T-cell (primary cell): ENCODE data around the gene MYO1D. TPM values are rescaled to one million over a fixed set of nuclear protein-coding genes. Genes with fewer than 3 reads are reported as not detected.
A peak's percentile ranks its signal among the peaks of the same experiment; 100 is the strongest.

ENCODE experiments used
- ATAC-seq, 4 experiments: fragments of 200-7000 bp in 3 of 4; fragments of 150-1000 bp in 1 of 4; cut with Tn5 transposase; replicated peaks in 1 of 4; 1 replicate in 3 of 4; 2 replicates in 1 of 4; pipeline ENCODE4 v1.10.0; 2021; ENCODE audit warnings: moderate library complexity in 3 of 4, mild to moderate bottlenecking in 2 of 4, moderate number of reproducible peaks in 1 of 4
- CTCF ChIA-PET, 2 donors: fragments of 300-600 bp; sonication (Branson Sonifier 250); formaldehyde crosslinking; loops; one replicate each; lab custom pipeline; 2022; ENCODE audit warnings: antibody characterized with exemption in 2 of 2; lab: Charles Lee
- POLR2A ChIA-PET, 2 donors: fragments of 300-600 bp; sonication (Branson Sonifier 250); formaldehyde crosslinking; loops; one replicate each; lab custom pipeline; 2022; ENCODE audit warnings: antibody characterized with exemption in 2 of 2; lab: Charles Lee
- DNase-seq, 35 experiments: peaks; one replicate each; pipeline versions ENCODE4 v3.0.0 to v3.0.0-alpha.2; 2013 to 2023
- H3K27ac ChIP-seq: one replicate; pipeline ENCODE4 v1.5.1; 2013; ENCODE audit warnings: low read length
- H3K27me3 ChIP-seq, 2 experiments: replicated peaks in 1 of 2; 1 replicate in 1 of 2; 2 replicates in 1 of 2; pipeline versions ENCODE4 v1.6.1 to v1.7.0; 2013; ENCODE audit warnings: low read length in 1 of 2, mixed read lengths in 1 of 2; ENCODE audit not compliant: control insufficient read depth in 2 of 2, insufficient read depth in 2 of 2; ENCODE audit errors: extremely low read depth in 1 of 2
- H3K36me3 ChIP-seq, 2 donors: 1 replicate in 1 of 2; 2 replicates in 1 of 2; pipeline versions ENCODE4 v1.6.1 to v1.7.0; 2013; ENCODE audit warnings: low read length in 1 of 2; ENCODE audit not compliant: control insufficient read depth in 2 of 2, insufficient read depth in 1 of 2; ENCODE audit errors: extremely low read depth in 1 of 2
- H3K4me1 ChIP-seq, 2 experiments: 1 replicate in 1 of 2; 2 replicates in 1 of 2; pipeline versions ENCODE4 v1.6.1 to v1.7.0; 2013; ENCODE audit warnings: low read length in 2 of 2, mixed read lengths in 1 of 2; ENCODE audit not compliant: insufficient read depth in 2 of 2, control insufficient read depth in 1 of 2; ENCODE audit errors: extremely low read depth in 1 of 2
- H3K4me3 ChIP-seq, 2 donors: 1 replicate in 1 of 2; 2 replicates in 1 of 2; pipeline versions ENCODE4 v1.5.1 to v1.7.0; 2013; ENCODE audit warnings: mild to moderate bottlenecking in 2 of 2, low read length in 1 of 2, moderate library complexity in 1 of 2; ENCODE audit not compliant: control insufficient read depth in 1 of 2; ENCODE audit errors: extremely low read depth in 1 of 2
- H3K9me3 ChIP-seq: 2 replicates; pipeline ENCODE4 v1.7.0; 2013
- H3K27ac Mint-ChIP-seq, 2 donors: one replicate each; pipeline ENCODE4 v1.8.0; 2020 to 2021; ENCODE audit warnings: mild to moderate bottlenecking in 2 of 2, mixed read lengths in 2 of 2
- H3K27me3 Mint-ChIP-seq, 2 donors: one replicate each; pipeline ENCODE4 v1.8.0; 2021 to 2022; ENCODE audit warnings: mixed read lengths in 2 of 2
- H3K36me3 Mint-ChIP-seq: one replicate; pipeline ENCODE4 v1.8.0; 2021; ENCODE audit warnings: mixed read lengths
- H3K4me1 Mint-ChIP-seq, 3 donors: one replicate each; pipeline ENCODE4 v1.8.0; 2020 to 2022; ENCODE audit warnings: mixed read lengths in 3 of 3, mild to moderate bottlenecking in 1 of 3
- H3K4me3 Mint-ChIP-seq, 3 donors: one replicate each; pipeline ENCODE4 v1.8.0; 2020 to 2022; ENCODE audit warnings: mild to moderate bottlenecking in 3 of 3, mixed read lengths in 3 of 3, moderate library complexity in 3 of 3
- H3K9me3 Mint-ChIP-seq, 3 donors: one replicate each; pipeline ENCODE4 v1.8.0; 2020 to 2022; ENCODE audit warnings: mixed read lengths in 3 of 3
- WGBS: methylation state at CpG from one replicate; pipeline ENCODE4 v1.1.5; 2013; ENCODE audit warnings: missing lambda C conversion rate; ENCODE audit not compliant: insufficient coverage; 5-methylcytosine and 5-hydroxymethylcytosine counted together
- total RNA-seq, 35 experiments: library from RNA in 6 of 35; stranded (reverse) in 6 of 35; fragments of 120-200 nt in 1 of 35; gene quantifications; one replicate each; pipeline versions ENCODE4 v1.2.1 to v1.2.4 and lab custom pipeline; 2013 to 2026

The MYO1D gene
- total RNA-seq, 5 donors from 2014 or later (not counting 1 experiment from before 2014, with no cell fraction given) = 8.3 to 11.1 (median 9.5) TPM

- Histone ChIP-seq H3K4me3 (no peak overlapping the region), H3K27me3 (no peaks in the 10 kb centered on the region), H3K27ac (no peak overlapping the region), H3K4me1 (peaks cover 2 to 4% of the 10 kb centered on the region in 2 experiments), H3K36me3 (no peaks in the 10 kb centered on the region), H3K9me3 (no peaks in the 10 kb centered on the region)
- POLR2A ChIA-PET = no interaction called here
- no CpG with 5 or more reads among the region's 6 CpGs for WGBS
- Mint-ChIP-seq H3K9me3 (no peaks in the 10 kb centered on the region), H3K4me3 (no peak overlapping the region), H3K4me1 (peaks cover 4 to 12% (median 11%) of the 10 kb centered on the region in 3 donors), H3K36me3 (peaks cover 10% of the 10 kb centered on the region), H3K27me3 (no peaks in the 10 kb centered on the region), H3K27ac (no peak overlapping the region)
- CTCF ChIA-PET = no interaction called here
- ATAC-seq (no peak), DNase-seq (no peak)
Measured at GRCh38 chr17:32563583-32563982, 313.3 kb downstream of the MYO1D start.

DNA sequence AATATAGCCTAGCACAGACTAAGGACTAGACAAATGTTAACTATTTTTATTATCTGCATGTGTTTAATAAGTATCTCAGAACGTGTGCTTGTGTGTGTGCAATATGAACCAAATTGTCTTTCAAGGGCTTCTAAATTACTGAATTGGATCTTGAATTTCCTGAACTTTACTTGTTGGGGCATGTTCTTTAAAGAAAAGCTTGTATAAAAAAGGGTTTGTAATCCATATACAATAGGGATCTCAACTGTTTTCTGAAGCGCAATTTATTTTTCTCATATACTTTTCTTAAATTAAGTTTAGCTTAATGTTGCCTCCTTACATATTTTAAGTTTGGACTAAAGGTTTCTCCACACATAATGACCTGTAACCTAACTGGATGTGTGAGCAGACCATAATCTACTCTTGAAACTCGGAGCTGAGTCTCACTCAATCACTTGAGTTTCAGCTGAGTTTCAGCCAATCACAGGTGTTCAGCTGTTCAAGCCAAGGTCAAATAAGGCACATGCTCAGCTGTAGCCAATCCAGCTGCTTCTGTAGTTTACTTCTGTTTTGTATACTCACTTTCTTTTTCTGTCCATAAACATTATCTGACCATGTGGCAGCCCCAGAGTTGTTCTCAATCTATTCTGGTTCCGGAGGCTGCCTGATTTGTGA is 317.8 kb downstream of the MYO1D start:
- ChIA-PET CTCF (interaction anchor here (0.9 to 1.3 kb wide), 2 partner anchors 9 to 96 kb away, joined by 3 to 4 read pairs; no protein-coding TSS in a partner anchor), POLR2A (interaction anchor here in 1 of 2 donors (0.6 kb wide), 1 partner anchor 415 kb away, joined by 4 read pairs; no protein-coding TSS in a partner anchor)
- Mint-ChIP-seq H3K9me3 (no peaks in the 10 kb centered on the region), H3K27me3 (no peaks in the 10 kb centered on the region), H3K36me3 (no peaks in the 10 kb centered on the region), H3K27ac (peak overlapping the region; percentile 79 to 86), H3K4me3 (peak overlapping the region in 1 of 3 donors; percentile 62), H3K4me1 (peaks cover 17 to 29% (median 17%) of the 10 kb centered on the region in 3 donors)
- Histone ChIP-seq H3K4me1 (peaks cover 6 to 12% of the 10 kb centered on the region in 2 experiments), H3K27ac (no peak overlapping the region), H3K4me3 (no peak overlapping the region), H3K36me3 (no peaks in the 10 kb centered on the region), H3K9me3 (no peaks in the 10 kb centered on the region), H3K27me3 (no peaks in the 10 kb centered on the region)
- ATAC-seq = no peak
- 77% methylated on average over 3 of the region's 4 CpGs for WGBS
- no peak for DNase-seq

GRCh38 chr17:32558326-32558955 is 318.5 kb downstream of the MYO1D start:
- CTCF ChIA-PET = interaction anchor here in 1 of 2 donors (1.3 kb wide), 1 partner anchor 96 kb away, joined by 4 read pairs; no protein-coding TSS in a partner anchor
- H3K27ac ChIP-seq = peak overlapping the region; percentile 47
- WGBS = no CpG with 5 or more reads among the region's 6 CpGs
- H3K4me3 Mint-ChIP-seq = peak overlapping the region; percentile 10 to 62 (median 29)
- H3K4me1 Mint-ChIP-seq = peaks cover 22 to 34% (median 23%) of the 10 kb centered on the region in 3 donors
- DNase-seq = peak in 2 of 35 experiments; percentile 3 to 18
- H3K9me3 Mint-ChIP-seq = no peaks in the 10 kb centered on the region
- H3K4me3 ChIP-seq = peak overlapping the region in 1 of 2 donors; percentile 11
- no peaks in the 10 kb centered on the region for H3K27me3 Mint-ChIP-seq
- peak overlapping the region; percentile 79 to 86 for H3K27ac Mint-ChIP-seq
- H3K27me3 ChIP-seq = no peaks in the 10 kb centered on the region
- no peaks in the 10 kb centered on the region for H3K9me3 ChIP-seq
- no peaks in the 10 kb centered on the region for H3K36me3 ChIP-seq
- no peaks in the 10 kb centered on the region for H3K36me3 Mint-ChIP-seq
- POLR2A ChIA-PET = interaction anchor here in 1 of 2 donors (0.6 kb wide), 1 partner anchor 416 kb away, joined by 4 read pairs; no protein-coding TSS in a partner anchor
- peaks cover 9 to 12% of the 10 kb centered on the region in 2 experiments for H3K4me1 ChIP-seq
- ATAC-seq = peak; percentile 50 to 71 (median 58)

GRCh38 chr17:32555611-32556310 is 321.2 kb downstream of the MYO1D start:
- POLR2A ChIA-PET = no interaction called here
- H3K4me1 ChIP-seq = peaks cover 18 to 22% of the 10 kb centered on the region in 2 experiments
- H3K36me3 ChIP-seq = no peaks in the 10 kb centered on the region

GRCh38 chr17:32553168-32553567 is 323.8 kb downstream of the MYO1D start:
- Histone ChIP-seq H3K27ac (no peak overlapping the region), H3K9me3 (no peaks in the 10 kb centered on the region), H3K27me3 (no peaks in the 10 kb centered on the region), H3K4me1 (peaks cover 10 to 19% of the 10 kb centered on the region in 2 experiments), H3K4me3 (no peak overlapping the region), H3K36me3 (no peaks in the 10 kb centered on the region)
- Mint-ChIP-seq H3K36me3 (no peaks in the 10 kb centered on the region), H3K4me3 (no peak overlapping the region), H3K27me3 (no peaks in the 10 kb centered on the region), H3K4me1 (peaks cover 38 to 51% (median 38%) of the 10 kb centered on the region in 3 donors), H3K9me3 (no peaks in the 10 kb centered on the region), H3K27ac (peak overlapping the region in 1 of 2 donors; percentile 7)
- ATAC-seq (peak in 2 of 4 experiments; percentile 37 to 65), DNase-seq (peak in 1 of 35 experiments; percentile 9)
- ChIA-PET POLR2A (interaction anchor here in 1 of 2 donors (0.7 kb wide), 1 partner anchor 21 kb away, joined by 6 read pairs; no protein-coding TSS in a partner anchor), CTCF (no interaction called here)
- WGBS = 18% methylated on average over 2 of the region's 3 CpGs

More at GRCh38 chr17:32555611-32556310, 321.2 kb downstream of the MYO1D start:
- Mint-ChIP-seq H3K9me3 (no peaks in the 10 kb centered on the region), H3K36me3 (no peaks in the 10 kb centered on the region), H3K4me3 (no peak overlapping the region), H3K27me3 (no peaks in the 10 kb centered on the region), H3K27ac (no peak overlapping the region), H3K4me1 (peaks cover 43 to 60% (median 49%) of the 10 kb centered on the region in 3 donors)
- 97% methylated on average over 10 of the region's 12 CpGs for WGBS
- ATAC-seq (no peak), DNase-seq (no peak)
- Histone ChIP-seq H3K4me3 (no peak overlapping the region), H3K27ac (no peak overlapping the region), H3K27me3 (no peaks in the 10 kb centered on the region), H3K9me3 (no peaks in the 10 kb centered on the region)
- CTCF ChIA-PET = interaction anchor here in 1 of 2 donors (0.6 kb wide), 2 partner anchors 21 to 64 kb away, joined by 3 to 5 read pairs; no protein-coding TSS in a partner anchor

DNA sequence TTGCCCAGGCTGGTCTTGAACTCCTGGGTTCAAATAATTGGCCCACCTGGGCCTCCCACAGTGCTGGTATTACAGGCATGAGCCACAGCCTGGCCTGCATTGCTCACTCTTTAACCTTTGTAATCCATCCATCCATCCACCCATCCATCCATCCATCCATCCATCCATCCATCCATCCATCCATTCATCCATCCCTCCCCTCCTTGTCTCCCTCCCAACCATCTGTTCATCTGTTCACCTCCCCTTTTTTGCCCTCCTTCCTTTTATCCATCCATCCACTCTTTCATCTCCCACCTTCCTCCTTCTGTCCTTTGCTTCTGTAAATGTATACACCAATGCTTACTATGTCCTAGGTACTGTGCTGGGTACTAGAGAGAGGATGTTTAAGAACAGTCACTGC is 324.6 kb downstream of the MYO1D start:
- H3K27ac ChIP-seq = no peak overlapping the region
- no peaks in the 10 kb centered on the region for H3K36me3 ChIP-seq
- H3K4me1 Mint-ChIP-seq = peaks cover 34 to 47% (median 36%) of the 10 kb centered on the region in 3 donors
- DNase-seq (no peak), ATAC-seq (no peak)
- peaks cover 7 to 16% of the 10 kb centered on the region in 2 experiments for H3K4me1 ChIP-seq
- H3K9me3 Mint-ChIP-seq = no peaks in the 10 kb centered on the region
- no peaks in the 10 kb centered on the region for H3K27me3 ChIP-seq
- POLR2A ChIA-PET = interaction anchor here in 1 of 2 donors (0.6 kb wide), 1 partner anchor 171 kb away, joined by 3 read pairs; no protein-coding TSS in a partner anchor
- H3K9me3 ChIP-seq = no peaks in the 10 kb centered on the region
- CTCF ChIA-PET = no interaction called here
- H3K36me3 Mint-ChIP-seq = no peaks in the 10 kb centered on the region
- no peak overlapping the region for H3K4me3 Mint-ChIP-seq
- no peak overlapping the region for H3K27ac Mint-ChIP-seq
- H3K4me3 ChIP-seq = no peak overlapping the region
- H3K27me3 Mint-ChIP-seq = no peaks in the 10 kb centered on the region
